Activated T-cell treated with anti-CD3 and anti-CD28 coated beads for 24 hours (primary cell): ENCODE data around the gene KLHL36.

ENCODE experiments used
- DNase-seq: peaks from one replicate; pipeline ENCODE4 v3.0.0-alpha.2; 2020; ENCODE audit warnings: low read depth

Gene KLHL36

GRCh38 chr16:84648595-84649510 lies 542 bp downstream of the KLHL36 start:
- no peak for DNase-seq

- no peak for DNase-seq
Observed at GRCh38 chr16:84649511-84649861, 1.2 kb downstream of the KLHL36 start.

- DNase-seq, result no peak
Observed at GRCh38 chr16:84650062-84650991, 2.0 kb downstream of the KLHL36 start.

GRCh38 chr16:84652566-84652965 lies 4.3 kb downstream of the KLHL36 start:
- no peak for DNase-seq

- no peak for DNase-seq
Observed at GRCh38 chr16:84654238-84654637, 5.9 kb downstream of the KLHL36 start.

GRCh38 chr16:84654998-84655397 lies 6.7 kb downstream of the KLHL36 start:
- DNase-seq, result no peak

- DNase-seq, result no peak
Observed at GRCh38 chr16:84656649-84657048, 8.3 kb downstream of the KLHL36 start.

GRCh38 chr16:84657229-84657837 lies 9.0 kb downstream of the KLHL36 start:
- DNase-seq, result no peak

- DNase-seq, result no peak
Observed at GRCh38 chr16:84658690-84659089, 10.4 kb downstream of the KLHL36 start.

DNA sequence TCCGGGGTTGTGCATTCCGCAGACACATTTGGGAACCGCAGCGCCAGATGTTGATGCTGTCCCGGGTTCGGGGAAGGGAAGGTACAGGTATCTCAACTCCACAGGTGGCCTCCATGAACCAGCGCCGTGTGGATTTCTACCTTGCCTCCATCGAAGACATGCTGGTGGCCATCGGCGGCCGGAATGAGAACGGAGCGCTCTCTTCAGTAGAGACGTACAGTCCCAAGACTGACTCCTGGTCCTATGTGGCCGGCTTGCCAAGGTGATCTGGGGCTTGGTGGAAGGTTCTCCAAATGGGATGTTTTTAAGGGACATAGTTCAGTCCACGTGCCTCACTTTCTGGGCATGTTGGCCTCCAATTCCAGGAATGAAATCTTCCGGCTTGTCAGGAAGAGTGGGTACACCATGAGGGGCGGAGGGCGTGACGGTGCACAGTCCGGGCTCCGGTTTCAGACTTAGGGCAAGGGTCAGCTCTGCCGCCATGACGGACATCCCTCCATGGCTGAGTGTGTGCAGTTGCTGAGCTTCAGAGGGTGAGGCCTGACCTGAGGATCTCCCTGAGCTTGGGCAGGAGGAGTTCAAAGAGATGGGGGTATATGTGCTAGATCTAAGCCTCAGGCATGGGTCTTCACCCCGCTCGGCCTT lies 11.5 kb downstream of the KLHL36 start:
- DNase-seq, result no peak

DNA sequence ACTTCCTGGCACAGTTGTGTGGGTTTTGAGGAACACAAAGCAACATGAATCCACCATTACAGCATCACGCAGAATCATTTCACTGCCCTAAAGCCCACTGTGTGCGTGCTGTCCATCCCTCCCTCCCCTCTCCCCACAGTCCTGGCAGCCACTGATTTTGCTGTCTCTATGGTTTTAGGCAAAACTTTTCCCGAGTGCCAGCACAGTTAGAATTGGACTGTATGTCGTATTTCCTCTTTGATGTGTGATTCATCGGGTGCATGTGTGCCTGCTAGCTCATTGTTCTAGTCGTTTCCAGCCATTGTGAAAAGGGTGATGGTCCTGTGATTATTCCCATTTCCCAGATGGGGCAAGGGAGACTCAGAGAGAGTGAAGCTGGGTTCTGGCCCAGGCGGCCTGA lies 12.7 kb downstream of the KLHL36 start:
- no peak for DNase-seq

DNA sequence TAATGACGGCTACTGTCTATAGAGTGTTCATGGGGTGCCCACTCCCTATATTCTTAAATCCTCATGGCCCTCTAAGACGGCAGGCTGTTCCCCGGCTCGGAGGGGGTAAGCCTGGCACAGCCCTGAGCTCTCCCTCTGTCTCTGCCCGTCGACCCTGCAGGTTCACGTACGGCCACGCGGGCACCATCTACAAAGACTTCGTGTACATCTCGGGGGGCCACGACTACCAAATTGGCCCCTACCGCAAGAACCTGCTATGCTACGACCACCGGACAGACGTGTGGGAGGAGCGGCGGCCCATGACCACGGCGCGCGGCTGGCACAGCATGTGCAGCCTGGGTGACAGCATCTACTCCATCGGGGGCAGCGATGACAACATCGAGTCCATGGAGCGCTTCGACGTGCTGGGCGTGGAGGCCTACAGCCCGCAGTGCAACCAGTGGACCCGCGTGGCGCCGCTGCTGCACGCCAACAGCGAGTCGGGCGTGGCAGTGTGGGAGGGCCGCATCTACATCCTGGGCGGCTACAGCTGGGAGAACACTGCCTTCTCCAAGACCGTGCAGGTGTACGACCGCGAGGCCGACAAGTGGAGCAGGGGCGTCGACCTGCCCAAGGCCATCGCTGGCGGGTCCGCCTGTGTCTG lies 13.2 kb downstream of the KLHL36 start:
- DNase-seq, result no peak

- DNase-seq, result no peak
Observed at GRCh38 chr16:84662471-84662870, 14.2 kb downstream of the KLHL36 start.

GRCh38 chr16:84663433-84664101 lies 15.3 kb downstream of the KLHL36 start:
- no peak for DNase-seq

GRCh38 chr16:84665359-84665758 lies 17.0 kb downstream of the KLHL36 start:
- DNase-seq, result no peak

DNA sequence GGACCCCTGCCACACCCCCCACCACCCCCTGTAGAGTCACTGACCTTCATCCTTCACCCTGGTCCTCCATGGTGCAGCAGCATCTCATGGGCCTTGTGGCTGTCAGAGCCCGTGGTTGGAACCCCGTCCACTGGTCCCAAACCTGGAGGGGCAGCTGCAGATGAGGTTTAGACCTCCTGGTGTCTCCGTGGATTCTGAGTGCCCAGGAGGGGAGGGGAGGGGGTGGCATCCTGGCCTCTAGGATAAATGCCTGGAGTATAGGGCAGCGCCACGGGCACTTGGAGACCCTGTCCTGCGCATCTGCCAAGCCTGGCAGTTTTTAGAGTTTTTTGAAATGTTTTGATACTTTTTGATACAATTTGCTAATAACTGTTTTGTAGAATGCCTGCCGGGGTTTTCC lies 17.5 kb downstream of the KLHL36 start:
- DNase-seq, result no peak

DNA sequence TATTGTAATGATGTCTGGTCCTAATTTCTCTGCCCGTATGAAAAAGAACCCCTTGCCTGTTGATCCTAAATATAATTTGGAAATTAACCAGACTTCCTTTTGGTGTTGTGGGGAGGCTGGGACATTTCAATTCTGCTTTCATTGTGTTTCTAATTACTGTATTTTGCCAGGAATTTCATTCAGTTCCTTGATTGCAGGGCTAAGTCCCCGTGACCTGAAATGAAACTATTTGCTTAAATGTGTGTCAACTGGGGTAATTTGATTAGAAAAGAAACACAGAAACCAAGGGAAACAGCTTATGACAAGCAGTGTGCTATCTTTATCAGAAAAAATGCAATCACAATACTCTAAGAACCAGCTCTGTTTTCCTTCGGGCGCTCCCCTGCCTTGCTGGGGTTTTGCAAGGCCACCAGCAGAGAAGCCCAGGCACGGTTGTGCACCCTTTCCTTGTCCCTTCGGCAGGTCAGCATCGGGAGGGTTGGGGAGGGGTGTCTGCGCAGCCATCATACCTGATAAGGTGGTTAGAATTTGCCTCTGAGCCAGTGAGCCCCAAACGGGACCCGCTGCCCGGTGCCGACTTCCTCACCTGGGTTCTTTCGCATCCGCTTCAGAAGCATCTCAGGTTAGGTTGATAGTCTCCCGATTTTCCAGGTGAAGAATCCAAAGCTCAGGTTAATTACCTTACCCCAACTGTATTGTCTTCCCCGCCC lies 19.4 kb downstream of the KLHL36 start:
- DNase-seq, result no peak

- DNase-seq, result no peak
Observed at GRCh38 chr16:84670063-84670462, 21.8 kb downstream of the KLHL36 start.

DNA sequence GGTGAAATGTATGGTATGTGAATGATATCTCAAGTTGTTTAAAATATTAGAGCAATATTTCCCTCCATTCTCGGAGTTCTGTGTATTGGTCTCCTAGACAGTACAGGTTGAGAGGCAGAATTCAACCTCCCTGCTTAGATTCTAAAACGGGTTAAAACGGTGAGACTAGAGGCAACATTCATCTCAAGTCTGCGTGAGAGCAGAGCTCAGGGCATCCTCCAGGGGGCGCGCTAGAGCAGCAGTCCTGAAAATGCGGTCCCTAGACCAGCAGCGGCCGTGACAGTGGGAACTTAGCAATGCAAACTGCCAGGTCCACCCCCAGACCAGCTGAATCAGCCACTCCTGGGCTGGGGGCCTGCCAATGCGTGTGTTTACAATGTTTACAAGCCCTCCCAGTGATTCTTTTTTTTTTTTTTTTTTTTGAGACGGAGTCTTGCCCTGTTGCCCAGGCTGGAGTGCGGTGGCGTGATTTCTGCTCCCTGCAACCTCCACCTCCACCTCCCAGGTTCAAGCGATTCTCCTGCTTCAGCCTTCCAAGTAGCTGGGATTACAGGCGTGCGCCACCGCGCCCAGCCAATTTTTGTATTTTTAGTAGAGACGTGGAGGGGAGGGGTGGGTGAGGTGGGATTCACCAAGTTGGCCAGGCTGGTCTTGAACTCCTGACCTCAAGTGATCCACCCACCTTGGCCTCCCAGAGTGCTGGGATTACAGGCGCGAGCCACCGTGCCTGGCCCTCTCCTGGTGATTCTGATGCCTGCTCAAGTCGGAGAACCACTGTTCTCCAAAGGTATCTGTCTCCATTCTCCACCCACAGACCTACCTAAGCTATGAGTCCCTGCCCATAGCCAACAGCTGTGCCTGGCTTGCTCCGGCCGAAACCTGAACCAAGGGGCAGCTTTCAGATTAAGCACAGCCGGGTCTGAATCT lies 24.2 kb downstream of the KLHL36 start:
- DNase-seq, result peak; percentile 72
